Measurements from ENCODE around the gene DSCAML1.

DSCAML1 gene

DNA sequence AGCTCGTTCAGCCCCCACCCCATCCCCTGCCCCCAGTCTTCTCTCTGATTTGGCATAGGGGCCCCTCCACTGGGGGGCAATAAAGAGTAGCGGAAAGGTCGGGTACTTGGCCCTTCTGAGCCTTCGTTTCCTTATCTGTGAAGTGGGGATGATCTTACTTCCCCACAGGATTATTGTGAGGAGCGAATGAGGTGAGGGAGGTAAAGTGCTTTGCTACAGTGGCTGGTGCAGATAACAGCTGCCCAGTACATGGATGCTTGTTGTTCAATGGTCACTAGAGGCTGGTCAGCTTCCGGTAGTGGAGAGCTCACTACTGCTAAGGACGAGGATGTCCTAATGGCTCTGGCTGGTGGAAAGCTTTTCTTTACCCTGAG, 368.2 kb downstream of the DSCAML1 start:
- Histone ChIP-seq H3K9me3 (ENCODE audit: control extremely low read depth in 1 of 5, control insufficient read depth in 4 of 5, insufficient read depth in 2 of 5, low read depth in 1 of 5, low read length in 4 of 5) (no peaks in the 10 kb centered on the region), H3K4me3 (ENCODE audit: control insufficient read depth in 1 of 7, extremely low read depth in 1 of 7, insufficient read depth in 4 of 7, low read depth in 2 of 7, low read length in 6 of 7) (no peak overlapping the region), H3K27ac (ENCODE audit: insufficient read depth in 1 of 2, low read depth in 1 of 2, low read length in 2 of 2, poor library complexity in 1 of 2, severe bottlenecking in 2 of 2) (no peak overlapping the region), H3K27me3 (replicated peaks in 2 of 5; ENCODE audit: control insufficient read depth in 4 of 5, insufficient read depth in 5 of 5, low read length in 4 of 5) (peaks cover 0 to 7% (median 0%) of the 10 kb centered on the region in 5 experiments), H3K36me3 (ENCODE audit: control insufficient read depth in 4 of 4, insufficient read depth in 4 of 4, low read length in 3 of 4) (no peaks in the 10 kb centered on the region), H3K4me1 (ENCODE audit: control extremely low read depth in 1 of 4, control insufficient read depth in 4 of 4, insufficient read depth in 4 of 4, low read length in 3 of 4) (no peaks in the 10 kb centered on the region)
- 100% methylated on average over 5 of the region's 7 CpGs for WGBS (ENCODE audit: insufficient coverage)
- CTCF ChIA-PET = interaction anchor here (0.6 to 1.6 kb wide), 6 partner anchors 10 to 934 kb away, joined by 3 to 4 read pairs (median 4); no protein-coding TSS in a partner anchor
- POLR2A ChIA-PET = no interaction called here
- no peak for DNase-seq

DNA sequence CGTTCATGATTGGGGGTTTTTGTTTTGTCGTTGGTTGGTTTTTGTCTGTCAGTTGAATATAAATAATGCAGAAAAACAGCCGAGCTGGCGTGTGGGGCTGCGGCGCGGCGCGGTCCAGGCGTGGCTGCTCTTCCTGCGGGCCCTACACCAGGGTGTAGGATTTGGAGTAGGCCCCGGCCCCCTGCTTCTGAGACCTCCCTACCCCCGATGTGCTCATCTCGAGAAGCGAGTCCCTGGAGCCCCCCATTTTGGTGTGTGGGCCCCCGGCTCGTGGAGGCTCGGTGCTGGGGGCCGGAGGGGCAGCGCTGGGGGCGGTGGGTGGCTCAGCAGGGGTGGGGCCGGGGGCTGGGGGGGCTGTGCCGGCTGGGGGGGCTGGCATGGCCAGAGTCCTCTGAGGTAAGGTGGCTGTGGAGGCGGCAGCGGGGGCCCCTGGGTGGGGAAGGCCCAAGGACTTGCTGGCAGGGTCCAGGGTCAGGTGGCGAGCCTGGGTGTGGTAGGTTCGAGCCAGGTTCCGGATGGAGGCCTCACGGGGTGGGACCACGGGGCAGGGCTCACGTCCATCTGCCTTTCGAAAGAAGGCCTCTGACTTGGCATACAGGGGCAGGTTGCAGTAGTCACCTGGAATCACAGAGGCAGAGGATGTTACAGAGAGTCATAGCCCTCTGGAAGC, 368.7 kb downstream of the DSCAML1 start:
- Histone ChIP-seq H3K4me1 (ENCODE audit: control extremely low read depth in 1 of 4, control insufficient read depth in 4 of 4, insufficient read depth in 4 of 4, low read length in 3 of 4) (no peaks in the 10 kb centered on the region), H3K9me3 (ENCODE audit: control extremely low read depth in 1 of 5, control insufficient read depth in 4 of 5, insufficient read depth in 2 of 5, low read depth in 1 of 5, low read length in 4 of 5) (no peaks in the 10 kb centered on the region), H3K4me3 (ENCODE audit: control insufficient read depth in 1 of 7, extremely low read depth in 1 of 7, insufficient read depth in 4 of 7, low read depth in 2 of 7, low read length in 6 of 7) (no peak overlapping the region), H3K27ac (ENCODE audit: insufficient read depth in 1 of 2, low read depth in 1 of 2, low read length in 2 of 2, poor library complexity in 1 of 2, severe bottlenecking in 2 of 2) (no peak overlapping the region), H3K27me3 (replicated peaks in 2 of 5; ENCODE audit: control insufficient read depth in 4 of 5, insufficient read depth in 5 of 5, low read length in 4 of 5) (peaks cover 0 to 7% (median 0%) of the 10 kb centered on the region in 5 experiments), H3K36me3 (ENCODE audit: control insufficient read depth in 4 of 4, insufficient read depth in 4 of 4, low read length in 3 of 4) (no peaks in the 10 kb centered on the region)
- no peak for DNase-seq
- POLR2A ChIA-PET = no interaction called here
- WGBS (ENCODE audit: insufficient coverage) = 96% methylated on average over 12 of the region's 32 CpGs
- CTCF ChIA-PET = interaction anchor here (0.7 to 4.4 kb wide), 6 partner anchors 9 to 625 kb away, joined by 3 to 31 read pairs (median 4); no protein-coding TSS in a partner anchor

DNA sequence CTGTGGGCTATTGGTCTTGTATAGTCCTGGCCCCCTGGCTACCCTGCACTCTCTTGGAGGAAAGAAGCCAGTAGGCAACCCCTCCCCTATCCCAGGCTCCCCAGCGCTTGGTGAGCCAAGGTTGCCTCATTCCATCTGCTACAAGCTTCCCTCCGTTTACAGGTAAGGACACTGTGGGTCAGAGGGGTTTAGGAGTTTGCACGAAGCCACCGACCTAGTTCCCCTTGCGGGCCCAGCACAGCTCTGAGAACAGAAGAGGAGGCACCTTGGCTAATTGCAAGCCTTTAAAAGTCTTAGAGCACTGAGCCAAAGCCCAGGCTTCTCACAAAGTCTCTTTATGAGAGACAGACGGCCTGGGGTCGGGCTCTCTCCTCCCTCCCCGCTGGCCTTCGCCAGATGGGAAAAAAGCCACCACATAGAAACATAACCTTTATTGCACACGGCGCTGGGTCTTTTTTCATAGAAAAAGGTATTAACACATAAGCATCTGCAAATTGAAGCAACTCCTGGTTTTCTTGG, 369.6 kb downstream of the DSCAML1 start:
- POLR2A ChIA-PET = no interaction called here
- H3K36me3 ChIP-seq (ENCODE audit: control insufficient read depth in 4 of 4, insufficient read depth in 4 of 4, low read length in 3 of 4) = no peaks in the 10 kb centered on the region
- no peak overlapping the region for H3K4me3 ChIP-seq (ENCODE audit: control insufficient read depth in 1 of 7, extremely low read depth in 1 of 7, insufficient read depth in 4 of 7, low read depth in 2 of 7, low read length in 6 of 7)
- H3K27ac ChIP-seq (ENCODE audit: insufficient read depth in 1 of 2, low read depth in 1 of 2, low read length in 2 of 2, poor library complexity in 1 of 2, severe bottlenecking in 2 of 2) = no peak overlapping the region
- WGBS (ENCODE audit: insufficient coverage) = 96% methylated on average over 8 of the region's 11 CpGs
- H3K9me3 ChIP-seq (ENCODE audit: control extremely low read depth in 1 of 5, control insufficient read depth in 4 of 5, insufficient read depth in 2 of 5, low read depth in 1 of 5, low read length in 4 of 5) = no peaks in the 10 kb centered on the region
- no peak for DNase-seq
- CTCF ChIA-PET = interaction anchor here (0.8 to 4.4 kb wide), 10 partner anchors 11 to 519 kb away, joined by 3 to 43 read pairs (median 8); no protein-coding TSS in a partner anchor
- H3K4me1 ChIP-seq (ENCODE audit: control extremely low read depth in 1 of 4, control insufficient read depth in 4 of 4, insufficient read depth in 4 of 4, low read length in 3 of 4) = no peaks in the 10 kb centered on the region
- peaks cover 0 to 7% (median 0%) of the 10 kb centered on the region in 5 experiments for H3K27me3 ChIP-seq (replicated peaks in 2 of 5; ENCODE audit: control insufficient read depth in 4 of 5, insufficient read depth in 5 of 5, low read length in 4 of 5)

DNA sequence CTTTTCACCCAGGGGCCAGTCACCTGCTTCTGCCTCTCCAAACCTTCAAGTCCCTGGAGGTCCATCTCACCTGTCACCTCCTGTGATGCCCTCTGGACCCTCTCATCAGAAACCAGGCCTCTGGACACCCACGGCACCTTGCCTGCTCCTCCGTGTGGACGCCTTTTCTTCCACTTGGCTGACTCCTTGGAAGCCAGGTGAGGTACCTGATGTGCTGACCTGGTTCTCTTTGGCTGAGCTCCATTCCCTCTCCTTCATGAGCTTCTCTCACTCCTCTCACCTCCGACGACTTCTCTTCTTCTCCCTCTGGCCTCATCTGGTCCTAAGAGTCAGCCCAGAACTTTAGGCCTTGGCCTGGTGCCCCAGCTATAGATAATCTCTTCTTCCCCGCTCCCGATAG, 370.1 kb downstream of the DSCAML1 start:
- ChIA-PET CTCF (interaction anchor here (0.8 to 4.4 kb wide), 17 partner anchors 11 to 519 kb away, joined by 3 to 43 read pairs (median 4); no protein-coding TSS in a partner anchor), POLR2A (no interaction called here)
- DNase-seq = no peak
- Histone ChIP-seq H3K27me3 (replicated peaks in 2 of 5; ENCODE audit: control insufficient read depth in 4 of 5, insufficient read depth in 5 of 5, low read length in 4 of 5) (peaks cover 0 to 7% (median 0%) of the 10 kb centered on the region in 5 experiments), H3K36me3 (ENCODE audit: control insufficient read depth in 4 of 4, insufficient read depth in 4 of 4, low read length in 3 of 4) (no peaks in the 10 kb centered on the region), H3K4me3 (ENCODE audit: control insufficient read depth in 1 of 7, extremely low read depth in 1 of 7, insufficient read depth in 4 of 7, low read depth in 2 of 7, low read length in 6 of 7) (no peak overlapping the region), H3K27ac (ENCODE audit: insufficient read depth in 1 of 2, low read depth in 1 of 2, low read length in 2 of 2, poor library complexity in 1 of 2, severe bottlenecking in 2 of 2) (no peak overlapping the region), H3K4me1 (ENCODE audit: control extremely low read depth in 1 of 4, control insufficient read depth in 4 of 4, insufficient read depth in 4 of 4, low read length in 3 of 4) (no peaks in the 10 kb centered on the region), H3K9me3 (ENCODE audit: control extremely low read depth in 1 of 5, control insufficient read depth in 4 of 5, insufficient read depth in 2 of 5, low read depth in 1 of 5, low read length in 4 of 5) (no peaks in the 10 kb centered on the region)
- 96% methylated on average over 7 of the region's 7 CpGs for WGBS (ENCODE audit: insufficient coverage)

DNA sequence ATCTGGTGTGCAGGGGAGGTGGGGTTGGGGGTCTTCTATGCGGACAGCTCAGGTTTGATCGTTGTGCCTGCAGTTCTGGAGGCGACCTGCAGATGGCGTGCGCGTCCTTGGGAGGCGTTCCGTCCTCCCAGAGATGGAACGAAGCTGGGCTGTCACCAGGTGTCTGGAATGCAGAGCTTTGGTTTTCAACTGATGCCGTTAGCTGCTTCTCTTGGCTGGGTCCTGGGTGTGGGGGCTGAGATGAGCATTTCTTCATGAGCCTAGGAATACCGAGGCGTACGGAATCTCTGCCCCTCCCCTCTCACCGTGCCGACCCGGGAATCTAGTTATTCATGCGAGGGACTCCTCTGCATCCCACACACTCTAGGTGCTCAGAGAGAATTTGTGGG, 370.7 kb downstream of the DSCAML1 start:
- POLR2A ChIA-PET = no interaction called here
- CTCF ChIA-PET = interaction anchor here (0.6 to 4.4 kb wide), 24 partner anchors 10 to 627 kb away, joined by 3 to 43 read pairs (median 4); no protein-coding TSS in a partner anchor
- no peaks in the 10 kb centered on the region for H3K4me1 ChIP-seq (ENCODE audit: control extremely low read depth in 1 of 4, control insufficient read depth in 4 of 4, insufficient read depth in 4 of 4, low read length in 3 of 4)
- no peaks in the 10 kb centered on the region for H3K36me3 ChIP-seq (ENCODE audit: control insufficient read depth in 4 of 4, insufficient read depth in 4 of 4, low read length in 3 of 4)
- DNase-seq = peak; percentile 41 to 62 (median 50)
- no peak overlapping the region for H3K27ac ChIP-seq (ENCODE audit: insufficient read depth in 1 of 2, low read depth in 1 of 2, low read length in 2 of 2, poor library complexity in 1 of 2, severe bottlenecking in 2 of 2)
- 10% methylated on average over 7 of the region's 17 CpGs for WGBS (ENCODE audit: insufficient coverage)
- H3K27me3 ChIP-seq (replicated peaks in 2 of 5; ENCODE audit: control insufficient read depth in 4 of 5, insufficient read depth in 5 of 5, low read length in 4 of 5) = peaks cover 0 to 5% (median 0%) of the 10 kb centered on the region in 5 experiments
- H3K4me3 ChIP-seq (ENCODE audit: control insufficient read depth in 1 of 7, extremely low read depth in 1 of 7, insufficient read depth in 4 of 7, low read depth in 2 of 7, low read length in 6 of 7) = no peak overlapping the region
- no peaks in the 10 kb centered on the region for H3K9me3 ChIP-seq (ENCODE audit: control extremely low read depth in 1 of 5, control insufficient read depth in 4 of 5, insufficient read depth in 2 of 5, low read depth in 1 of 5, low read length in 4 of 5)

DNA sequence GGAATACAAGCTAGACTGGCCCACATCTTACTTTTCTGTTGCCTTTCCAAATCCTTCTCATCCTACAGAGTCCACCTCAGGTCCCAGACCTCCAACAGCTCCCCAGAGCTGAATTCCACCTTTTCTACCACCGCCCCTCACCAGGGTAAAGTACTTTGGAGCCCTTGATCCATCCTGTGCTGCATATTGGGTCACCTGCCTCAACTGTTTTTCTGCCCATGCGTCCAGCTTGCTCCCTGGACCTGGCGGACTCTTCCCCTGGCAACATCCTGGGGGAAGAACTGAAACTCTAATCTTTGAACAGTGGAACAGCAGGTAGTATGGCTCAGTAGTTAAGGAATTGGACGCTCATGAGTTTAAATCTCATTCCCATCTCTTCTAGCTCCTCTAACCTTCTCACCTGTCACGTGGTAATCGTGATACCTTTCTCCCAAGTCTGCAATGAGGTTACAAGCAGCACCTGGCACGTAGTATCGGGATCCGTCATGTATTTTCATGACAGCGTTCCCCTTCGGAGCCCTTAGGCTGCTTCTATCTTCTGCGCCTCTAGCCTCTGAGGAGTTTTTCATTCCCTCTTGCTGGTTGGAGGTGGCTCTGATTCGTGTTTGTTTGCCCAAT, 371.2 kb downstream of the DSCAML1 start:
- H3K4me1 ChIP-seq (ENCODE audit: control extremely low read depth in 1 of 4, control insufficient read depth in 4 of 4, insufficient read depth in 4 of 4, low read length in 3 of 4) = no peaks in the 10 kb centered on the region
- DNase-seq = no peak
- no peaks in the 10 kb centered on the region for H3K9me3 ChIP-seq (ENCODE audit: control extremely low read depth in 1 of 5, control insufficient read depth in 4 of 5, insufficient read depth in 2 of 5, low read depth in 1 of 5, low read length in 4 of 5)
- WGBS (ENCODE audit: insufficient coverage) = 73% methylated on average over 10 of the region's 13 CpGs
- H3K27ac ChIP-seq (ENCODE audit: insufficient read depth in 1 of 2, low read depth in 1 of 2, low read length in 2 of 2, poor library complexity in 1 of 2, severe bottlenecking in 2 of 2) = no peak overlapping the region
- POLR2A ChIA-PET = no interaction called here
- H3K4me3 ChIP-seq (ENCODE audit: control insufficient read depth in 1 of 7, extremely low read depth in 1 of 7, insufficient read depth in 4 of 7, low read depth in 2 of 7, low read length in 6 of 7) = no peak overlapping the region
- no peaks in the 10 kb centered on the region for H3K36me3 ChIP-seq (ENCODE audit: control insufficient read depth in 4 of 4, insufficient read depth in 4 of 4, low read length in 3 of 4)
- CTCF ChIA-PET = interaction anchor here (0.6 to 4.4 kb wide), 26 partner anchors 10 to 628 kb away, joined by 3 to 43 read pairs (median 4); no protein-coding TSS in a partner anchor
- H3K27me3 ChIP-seq (replicated peaks in 2 of 5; ENCODE audit: control insufficient read depth in 4 of 5, insufficient read depth in 5 of 5, low read length in 4 of 5) = peaks cover 0 to 5% (median 0%) of the 10 kb centered on the region in 5 experiments

DNA sequence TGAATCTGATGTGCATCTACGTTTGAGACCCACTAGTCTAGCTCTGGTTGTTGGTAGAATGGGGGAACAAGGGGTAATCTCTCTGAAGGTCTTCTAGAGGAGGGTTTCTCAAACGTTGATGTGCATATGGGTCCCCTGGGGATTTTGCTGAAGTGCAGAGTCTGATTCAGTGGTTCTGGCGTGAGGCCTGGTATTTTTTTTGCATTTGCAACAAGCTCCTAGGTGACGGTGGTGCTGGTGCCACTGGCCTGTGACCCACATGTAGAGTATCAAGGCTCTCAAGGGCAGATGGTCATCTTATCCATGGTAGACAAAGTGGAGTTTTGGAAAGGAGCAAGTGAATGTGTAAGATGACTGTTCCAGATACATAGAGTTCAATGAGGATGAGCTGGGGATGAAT, 372.2 kb downstream of the DSCAML1 start:
- ChIA-PET CTCF (interaction anchor here (0.6 to 4.4 kb wide), 15 partner anchors 9 to 522 kb away, joined by 3 to 43 read pairs (median 3); no protein-coding TSS in a partner anchor), POLR2A (interaction anchor here (0.6 kb wide), 1 partner anchor 31 kb away, joined by 3 read pairs; no protein-coding TSS in a partner anchor)
- peaks cover 0 to 5% (median 0%) of the 10 kb centered on the region in 5 experiments for H3K27me3 ChIP-seq (replicated peaks in 2 of 5; ENCODE audit: control insufficient read depth in 4 of 5, insufficient read depth in 5 of 5, low read length in 4 of 5)
- no peak overlapping the region for H3K27ac ChIP-seq (ENCODE audit: insufficient read depth in 1 of 2, low read depth in 1 of 2, low read length in 2 of 2, poor library complexity in 1 of 2, severe bottlenecking in 2 of 2)
- H3K9me3 ChIP-seq (ENCODE audit: control extremely low read depth in 1 of 5, control insufficient read depth in 4 of 5, insufficient read depth in 2 of 5, low read depth in 1 of 5, low read length in 4 of 5) = no peaks in the 10 kb centered on the region
- H3K36me3 ChIP-seq (ENCODE audit: control insufficient read depth in 4 of 4, insufficient read depth in 4 of 4, low read length in 3 of 4) = no peaks in the 10 kb centered on the region
- DNase-seq = no peak
- H3K4me3 ChIP-seq (ENCODE audit: control insufficient read depth in 1 of 7, extremely low read depth in 1 of 7, insufficient read depth in 4 of 7, low read depth in 2 of 7, low read length in 6 of 7) = no peak overlapping the region
- H3K4me1 ChIP-seq (ENCODE audit: control extremely low read depth in 1 of 4, control insufficient read depth in 4 of 4, insufficient read depth in 4 of 4, low read length in 3 of 4) = no peaks in the 10 kb centered on the region
- WGBS (ENCODE audit: insufficient coverage) = 98% methylated on average over 4 of the region's 4 CpGs

Data from common myeloid progenitor, CD34-positive (primary cell).